Lung (tissue), 12 donors: ENCODE data around the gene COL4A3. TPM values are rescaled to one million over a fixed set of nuclear protein-coding genes. Genes with fewer than 3 reads are reported as not detected.

ENCODE experiments used
- ATAC-seq: fragments of 200-7000 bp; cut with Tn5 transposase; one replicate; pipeline ENCODE4 v1.9.1; 2020; ENCODE audit warnings: moderate number of reproducible peaks; ENCODE audit not compliant: insufficient read depth, low FRiP score
- DNase-seq, 3 donors: peaks; one replicate each; pipeline ENCODE4 v3.0.0-alpha.2; 2013 to 2017
- H3K27ac ChIP-seq, 2 donors: one replicate each; pipeline ENCODE4 v1.5.1; 2013; ENCODE audit warnings: mild to moderate bottlenecking in 2 of 2, moderate library complexity in 2 of 2, control low read depth in 1 of 2, inconsistent platforms in 1 of 2, low read depth in 1 of 2, low read length in 1 of 2
- H3K27me3 ChIP-seq, 3 donors: one replicate each; pipeline ENCODE4 v1.5.1; 2013; ENCODE audit warnings: low read length in 2 of 3; ENCODE audit not compliant: control insufficient read depth in 3 of 3, insufficient read depth in 3 of 3
- H3K36me3 ChIP-seq, 4 donors: one replicate each; pipeline ENCODE4 v1.5.1; 2013; ENCODE audit warnings: low read length in 4 of 4, mild to moderate bottlenecking in 1 of 4, moderate library complexity in 1 of 4; ENCODE audit not compliant: control insufficient read depth in 4 of 4, insufficient read depth in 4 of 4
- H3K4me1 ChIP-seq, 5 donors: one replicate each; pipeline ENCODE4 v1.5.1; 2013; ENCODE audit warnings: low read length in 5 of 5, mild to moderate bottlenecking in 2 of 5, moderate library complexity in 1 of 5; ENCODE audit not compliant: control insufficient read depth in 5 of 5, insufficient read depth in 5 of 5
- H3K4me3 ChIP-seq: one replicate; pipeline ENCODE4 v1.5.1; 2013; ENCODE audit warnings: mild to moderate bottlenecking, control low read depth, moderate library complexity
- H3K9ac ChIP-seq, 2 donors: one replicate each; pipeline ENCODE4 v1.5.1; 2013; ENCODE audit warnings: low read length in 2 of 2, control low read depth in 1 of 2; ENCODE audit not compliant: insufficient read depth in 1 of 2
- H3K9me3 ChIP-seq, 4 donors: one replicate each; pipeline ENCODE4 v1.5.1; 2013; ENCODE audit warnings: low read length in 3 of 4, mild to moderate bottlenecking in 1 of 4, moderate library complexity in 1 of 4; ENCODE audit not compliant: control insufficient read depth in 4 of 4, insufficient read depth in 3 of 4
- CTCF ChIP-seq: IDR thresholded peaks from 2 replicates; pipeline ENCODE4 v1.5.1; 2012; ENCODE audit warnings: mild to moderate bottlenecking; ENCODE audit errors: control extremely low read depth, extremely low read depth
- WGBS, 2 donors: extraction: QIAGEN DNeasy Blood & Tissue Kit; methylation state at CpG; one replicate each; pipeline ENCODE4 v1.1.7; 2013; 5-methylcytosine and 5-hydroxymethylcytosine counted together
- polyA plus RNA-seq, 2 donors: library from polyadenylated mRNA; stranded (reverse); fragments of 200-250 nt; gene quantifications; one replicate each; pipeline ENCODE4 v1.2.1, GENCODE V29; 2013
- total RNA-seq, 2 donors: library from RNA; depleted of rRNA in 1 of 2; stranded (reverse); fragments of >200 nt in 1 of 2; gene quantifications; one replicate each; pipeline ENCODE4 v1.2.1, GENCODE V29; 2014 to 2021
- donor health status: control.
- donor health status: control.
- donor health status: Bipolar disorder and iron deficiency.
- donor health status: healthy.
- donor health status: DM: yes; HTN: yes; CAD: no.

Gene COL4A3
- total and polyA plus RNA-seq, 4 donors: 3.5 to 34.2 (median 20.2) TPM

GRCh38 chr2:227132986-227133385, 31.4 kb upstream of the COL4A3 start:
- Histone ChIP-seq H3K9ac (no peak overlapping the region), H3K4me1 (no peaks in the 10 kb centered on the region), H3K36me3 (no peaks in the 10 kb centered on the region), H3K9me3 (no peaks in the 10 kb centered on the region), H3K4me3 (no peak overlapping the region), H3K27me3 (peaks cover 0 to 1% (median under 1%) of the 10 kb centered on the region in 3 donors), H3K27ac (no peak overlapping the region)
- 72 to 83% methylated on average over 4 of the region's 4 CpGs for WGBS, 2 donors
- TF ChIP-seq CTCF: no peak
- DNase-seq (no peak), ATAC-seq (no peak)

GRCh38 chr2:227134591-227134990, 29.8 kb upstream of the COL4A3 start:
- WGBS, 2 donors: 82 to 87% methylated on average over 5 of the region's 5 CpGs
- Histone ChIP-seq H3K27me3 (no peaks in the 10 kb centered on the region), H3K4me3 (no peak overlapping the region), H3K4me1 (no peaks in the 10 kb centered on the region), H3K9me3 (no peaks in the 10 kb centered on the region), H3K36me3 (no peaks in the 10 kb centered on the region), H3K9ac (no peak overlapping the region), H3K27ac (no peak overlapping the region)
- no peak for TF ChIP-seq CTCF
- no peak for ATAC-seq
- DNase-seq: no peak

GRCh38 chr2:227141301-227141700, 23.1 kb upstream of the COL4A3 start:
- Histone ChIP-seq H3K36me3 (no peaks in the 10 kb centered on the region), H3K9me3 (no peaks in the 10 kb centered on the region), H3K4me1 (peaks cover 0 to 4% (median 0%) of the 10 kb centered on the region in 5 donors), H3K27ac (no peak overlapping the region), H3K27me3 (no peaks in the 10 kb centered on the region), H3K9ac (no peak overlapping the region), H3K4me3 (no peak overlapping the region)
- TF ChIP-seq CTCF: no peak
- DNase-seq: no peak
- 82 to 88% methylated on average over 4 of the region's 4 CpGs for WGBS, 2 donors
- no peak for ATAC-seq

- Histone ChIP-seq H3K36me3 (no peaks in the 10 kb centered on the region), H3K27ac (no peak overlapping the region), H3K4me1 (peaks cover 0 to 4% (median 0%) of the 10 kb centered on the region in 5 donors), H3K9ac (no peak overlapping the region), H3K4me3 (no peak overlapping the region), H3K27me3 (no peaks in the 10 kb centered on the region), H3K9me3 (peaks cover 0 to 4% (median 1%) of the 10 kb centered on the region in 4 donors)
- ATAC-seq: no peak
- TF ChIP-seq CTCF: no peak
- 57 to 63% methylated on average over 1 of the region's 1 CpG for WGBS, 2 donors
- DNase-seq: no peak
Observed at GRCh38 chr2:227143895-227144294, 20.5 kb upstream of the COL4A3 start.
